Spleen (tissue), 11 donors: Measurements from ENCODE around the gene ETNPPL. TPM values are rescaled to one million over a fixed set of nuclear protein-coding genes. Genes with fewer than 3 reads are reported as not detected.

Experiments used
- DNase-seq: peaks from one replicate; pipeline ENCODE4 v3.0.0-alpha.2; 2020
- H3K27ac ChIP-seq, 8 donors: fragments of 200-600 bp; sonication (generic) in 7 of 8; 1 replicate in 4 of 8; 2 replicates in 4 of 8; pipeline versions ENCODE4 v1.5.0 to v1.8.0; 2016 to 2021; ENCODE audit warnings: inconsistent platforms in 4 of 8, mild to moderate bottlenecking in 4 of 8, moderate library complexity in 1 of 8
- H3K27me3 ChIP-seq, 7 donors: fragments of 200-600 bp; sonication (generic) in 6 of 7; replicated peaks in 1 of 7; 1 replicate in 4 of 7; 2 replicates in 3 of 7; pipeline versions ENCODE4 v1.5.0 to v1.8.0; 2016 to 2021; ENCODE audit warnings: inconsistent platforms in 3 of 7, mild to moderate bottlenecking in 1 of 7
- H3K36me3 ChIP-seq, 6 donors: fragments of 200-600 bp; sonication (generic) in 5 of 6; 1 replicate in 4 of 6; 2 replicates in 2 of 6; pipeline versions ENCODE4 v1.5.0 to v1.8.0; 2016 to 2021; ENCODE audit warnings: inconsistent platforms in 2 of 6
- H3K4me1 ChIP-seq, 6 donors: fragments of 200-600 bp; sonication (generic) in 5 of 6; 1 replicate in 3 of 6; 2 replicates in 3 of 6; pipeline versions ENCODE4 v1.5.0 to v1.8.0; 2016 to 2021; ENCODE audit warnings: inconsistent platforms in 3 of 6
- H3K4me3 ChIP-seq, 8 donors: fragments of 200-600 bp; sonication (generic) in 7 of 8; 1 replicate in 4 of 8; 2 replicates in 4 of 8; pipeline versions ENCODE4 v1.5.0 to v1.8.0; 2016 to 2021; ENCODE audit warnings: inconsistent platforms in 4 of 8, mild to moderate bottlenecking in 4 of 8, moderate library complexity in 2 of 8
- H3K9me3 ChIP-seq, 8 donors: fragments of 200-600 bp; sonication (generic) in 7 of 8; 1 replicate in 4 of 8; 2 replicates in 4 of 8; pipeline versions ENCODE4 v1.5.0 to v1.8.0; 2016 to 2021; ENCODE audit warnings: inconsistent platforms in 4 of 8
- POLR2A ChIP-seq, 3 donors: fragments of 450-650 bp; IDR thresholded peaks; one replicate each; pipeline ENCODE4 v1.5.1; 2017; ENCODE audit warnings: antibody characterized with exemption in 3 of 3, mild to moderate bottlenecking in 1 of 3
- POLR2AphosphoS5 ChIP-seq, 3 donors: sonication (generic); formaldehyde crosslinking; IDR thresholded peaks; one replicate each; pipeline ENCODE4 v1.5.1; 2017; ENCODE audit warnings: antibody characterized with exemption in 3 of 3
- WGBS, 5 donors: extraction: QIAGEN DNeasy Blood & Tissue Kit in 3 of 5; methylation state at CpG; one replicate each; pipeline versions ENCODE4 v1.1.5 to v1.1.7; 2013 to 2018; 5-methylcytosine and 5-hydroxymethylcytosine counted together
- intact Hi-C: fragments of 100-400 bp; cut with DNase I; formaldehyde crosslinking; loops from one replicate; pipeline ENCODE4 v1.15.0; 2023; ENCODE audit warnings: low total_unique reads
- polyA plus RNA-seq, 3 donors: library from polyadenylated mRNA; stranded (reverse); fragments of 200-250 nt; gene quantifications; one replicate each; pipeline ENCODE4 v1.2.1, GENCODE V29; 2013
- total RNA-seq, 7 donors: library from RNA; depleted of rRNA in 3 of 7; stranded (reverse); fragments of >200 nt in 3 of 7; fragmentation: NEBNext Ultra II Directional in 4 of 7; extraction: Animal tissue kit (Norgen Biotek cat#: 25700) in 4 of 7; gene quantifications; one replicate each; pipeline versions ENCODE4 v1.1.0 to v1.2.1, GENCODE V29; 2016 to 2021
- TF ChIP-seq, protein P1 (sequence below), 11 experiments: fragments of 200-600 bp in 7 of 11; fragments of 450-650 bp in 4 of 11; sonication (generic) in 4 of 11; IDR thresholded peaks in 8 of 11; conservative IDR thresholded peaks in 3 of 11; 1 replicate in 7 of 11; 2 replicates in 4 of 11; pipeline versions ENCODE4 v1.4.0 to v1.8.0; 2016 to 2021; ENCODE audit warnings: antibody characterized with exemption in 11 of 11, inconsistent platforms in 4 of 11, mild to moderate bottlenecking in 1 of 11
- donor health status: healthy with polysubstance abuse.
- donor health status: DM: no; HTN: no; CAD: no; lungs with moderate emphysema.
- donor health status: DM: no; HTN: no; CAD: no.
- donor health status: Bipolar disorder and iron deficiency.
- donor health status: healthy.
- donor health status: DM: no; HTN: no; CAD: no.
- donor health status: DM: yes; HTN: yes; CAD: no.

The ETNPPL gene
- total and polyA plus RNA-seq, 10 donors = 0.50 to 3.1 (median 1.2) TPM; not detected in 1

DNA sequence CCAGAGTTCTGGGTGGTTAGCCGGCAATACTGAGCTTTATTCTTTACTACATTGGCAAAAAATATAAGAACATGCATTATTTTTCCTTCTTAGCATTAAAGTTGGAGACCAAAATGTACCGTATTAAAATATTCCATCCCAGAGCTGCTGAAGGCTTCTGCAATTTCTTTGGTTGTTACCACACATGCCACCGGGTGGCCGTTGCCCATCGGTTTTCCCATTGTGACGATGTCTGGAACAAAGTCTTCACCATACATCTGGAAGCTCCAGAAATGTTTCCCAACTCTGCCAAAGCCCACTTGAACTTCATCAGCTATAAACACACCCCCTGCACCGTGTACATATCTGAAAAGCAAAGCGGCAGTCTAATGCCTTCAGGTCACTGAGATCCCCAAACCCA, 13.7 kb downstream of the ETNPPL start:
- TF ChIP-seq, protein P1, sequence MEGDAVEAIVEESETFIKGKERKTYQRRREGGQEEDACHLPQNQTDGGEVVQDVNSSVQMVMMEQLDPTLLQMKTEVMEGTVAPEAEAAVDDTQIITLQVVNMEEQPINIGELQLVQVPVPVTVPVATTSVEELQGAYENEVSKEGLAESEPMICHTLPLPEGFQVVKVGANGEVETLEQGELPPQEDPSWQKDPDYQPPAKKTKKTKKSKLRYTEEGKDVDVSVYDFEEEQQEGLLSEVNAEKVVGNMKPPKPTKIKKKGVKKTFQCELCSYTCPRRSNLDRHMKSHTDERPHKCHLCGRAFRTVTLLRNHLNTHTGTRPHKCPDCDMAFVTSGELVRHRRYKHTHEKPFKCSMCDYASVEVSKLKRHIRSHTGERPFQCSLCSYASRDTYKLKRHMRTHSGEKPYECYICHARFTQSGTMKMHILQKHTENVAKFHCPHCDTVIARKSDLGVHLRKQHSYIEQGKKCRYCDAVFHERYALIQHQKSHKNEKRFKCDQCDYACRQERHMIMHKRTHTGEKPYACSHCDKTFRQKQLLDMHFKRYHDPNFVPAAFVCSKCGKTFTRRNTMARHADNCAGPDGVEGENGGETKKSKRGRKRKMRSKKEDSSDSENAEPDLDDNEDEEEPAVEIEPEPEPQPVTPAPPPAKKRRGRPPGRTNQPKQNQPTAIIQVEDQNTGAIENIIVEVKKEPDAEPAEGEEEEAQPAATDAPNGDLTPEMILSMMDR (IDR thresholded peaks at IDR 0.05 in 8 of 11, conservative IDR thresholded peaks at IDR 0.05 in 3 of 11) = no peak
- TF ChIP-seq POLR2AphosphoS5 (IDR thresholded peaks at IDR 0.05) = no peak
- no peak for TF ChIP-seq POLR2A (IDR thresholded peaks at IDR 0.05)
- Histone ChIP-seq H3K4me3 (no peak overlapping the region), H3K27me3 (no peaks in the 10 kb centered on the region)

DNA sequence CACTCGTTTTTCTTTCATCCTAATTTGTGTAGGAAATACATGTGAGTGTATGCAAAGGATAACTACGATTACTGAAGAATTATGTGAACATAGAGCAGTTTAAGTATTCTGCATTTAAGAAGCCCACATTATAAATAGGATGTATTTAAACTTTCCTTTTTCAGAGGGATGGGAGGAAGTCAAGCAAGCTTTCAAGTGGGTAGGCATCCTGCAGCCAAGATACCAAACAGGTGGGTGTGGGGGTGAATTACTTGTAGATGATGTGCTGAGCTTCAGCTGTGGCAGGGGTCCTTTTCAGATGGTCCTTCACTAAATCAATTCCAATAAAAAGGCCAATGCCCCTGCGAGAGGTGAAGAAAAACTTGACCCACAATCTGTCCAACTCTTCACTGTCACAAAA, 16.3 kb downstream of the ETNPPL start:
- Histone ChIP-seq H3K4me3 (no peak overlapping the region), H3K27me3 (no peaks in the 10 kb centered on the region), H3K4me1 (no peaks in the 10 kb centered on the region), H3K36me3 (no peaks in the 10 kb centered on the region), H3K27ac (no peak overlapping the region), H3K9me3 (no peaks in the 10 kb centered on the region)
- WGBS, 5 donors = 75 to 83% (median 78%) methylated on average over 3 of the region's 3 CpGs
- TF ChIP-seq POLR2AphosphoS5 (IDR thresholded peaks at IDR 0.05) (no peak), POLR2A (IDR thresholded peaks at IDR 0.05) (no peak)
- TF ChIP-seq, protein P1 (IDR thresholded peaks at IDR 0.05 in 8 of 11, conservative IDR thresholded peaks at IDR 0.05 in 3 of 11) = no peak
- DNase-seq = no peak
- intact Hi-C loops = no loop called here

More for the DNA sequence above, 13.7 kb downstream of the ETNPPL start:
- Histone ChIP-seq H3K4me1 (no peaks in the 10 kb centered on the region), H3K9me3 (no peaks in the 10 kb centered on the region), H3K36me3 (no peaks in the 10 kb centered on the region), H3K27ac (no peak overlapping the region)
- 87 to 90% (median 89%) methylated on average over 8 of the region's 8 CpGs for WGBS, 5 donors
- intact Hi-C loops = no loop called here
- DNase-seq = no peak

DNA sequence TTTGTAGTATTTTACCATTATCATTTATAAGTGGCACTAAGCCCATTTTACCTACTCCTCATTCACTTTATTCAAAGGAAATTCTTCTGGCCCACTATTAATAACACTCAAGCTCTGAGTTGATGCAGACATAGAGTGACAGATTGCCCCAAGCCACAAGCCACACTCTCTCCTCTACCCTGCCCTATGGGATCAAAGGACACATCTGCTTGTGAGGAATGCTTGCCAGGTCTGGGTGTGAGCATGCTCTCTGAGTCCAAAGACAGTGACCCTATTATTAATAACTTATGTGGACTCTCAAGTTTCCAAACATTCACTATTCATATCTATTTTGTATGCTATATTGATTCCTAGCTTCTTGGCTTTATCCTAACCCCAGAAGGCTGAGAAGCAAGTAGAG, 18.5 kb downstream of the ETNPPL start:
- intact Hi-C loops = no loop called here
- no peak for DNase-seq
- no peaks in the 10 kb centered on the region for H3K27me3 ChIP-seq

DNA sequence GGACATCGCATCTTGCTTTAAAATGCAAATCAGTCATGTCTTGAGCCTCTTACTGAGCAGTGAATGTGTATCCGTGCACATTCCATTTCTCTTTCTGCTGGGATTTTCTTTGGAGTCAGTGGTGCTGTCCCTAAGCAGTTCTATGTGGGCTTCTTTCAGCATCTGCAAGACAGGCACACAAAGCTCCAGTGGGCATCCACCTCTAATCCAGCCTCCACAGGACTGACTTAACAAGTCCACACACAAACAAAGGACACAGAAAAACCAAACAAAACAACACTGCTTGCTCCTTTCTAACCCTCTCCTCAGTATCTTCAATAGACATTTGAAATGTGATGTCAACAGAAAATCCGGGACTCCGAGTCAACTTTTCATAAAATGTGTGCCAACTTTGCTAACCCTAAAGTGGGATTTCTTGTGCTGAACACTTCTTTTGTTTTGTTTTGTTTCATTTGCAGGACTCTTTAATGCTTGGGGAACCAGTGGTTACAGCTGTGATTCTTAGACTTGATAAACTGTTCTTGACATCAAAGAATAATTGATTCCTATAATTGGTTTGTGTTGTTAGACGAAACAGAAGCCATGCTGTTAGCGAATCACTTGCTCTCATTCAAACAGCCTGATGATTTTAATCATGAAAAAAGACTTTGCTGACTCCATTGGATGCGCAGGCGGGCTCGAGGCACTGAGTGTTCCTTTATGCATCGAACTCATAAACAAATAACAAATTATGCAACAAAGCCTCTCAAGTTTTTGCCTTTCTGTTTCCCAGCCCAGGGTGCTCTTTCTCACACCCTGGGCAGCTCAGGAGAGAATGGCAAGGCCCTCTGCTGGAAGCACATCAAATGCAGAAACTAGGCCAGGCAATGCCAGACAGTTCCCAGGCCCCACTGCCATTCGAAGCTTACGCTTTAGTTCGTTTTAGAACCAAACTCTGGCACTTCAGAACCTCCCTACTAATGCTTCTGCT, 20.1 kb downstream of the ETNPPL start:
- Histone ChIP-seq H3K36me3 (no peaks in the 10 kb centered on the region), H3K27ac (no peak overlapping the region), H3K4me1 (no peaks in the 10 kb centered on the region), H3K27me3 (no peaks in the 10 kb centered on the region), H3K4me3 (no peak overlapping the region), H3K9me3 (no peaks in the 10 kb centered on the region)
- no peak for DNase-seq
- TF ChIP-seq, protein P1 (IDR thresholded peaks at IDR 0.05 in 8 of 11, conservative IDR thresholded peaks at IDR 0.05 in 3 of 11) = no peak
- no peak for TF ChIP-seq POLR2AphosphoS5 (IDR thresholded peaks at IDR 0.05)
- TF ChIP-seq POLR2A (IDR thresholded peaks at IDR 0.05) = no peak
- 71 to 88% (median 80%) methylated on average over 13 of the region's 13 CpGs for WGBS, 5 donors
- intact Hi-C loops = no loop called here

More for the DNA sequence above, 18.5 kb downstream of the ETNPPL start:
- Histone ChIP-seq H3K27ac (no peak overlapping the region), H3K4me3 (no peak overlapping the region), H3K9me3 (no peaks in the 10 kb centered on the region), H3K36me3 (no peaks in the 10 kb centered on the region), H3K4me1 (no peaks in the 10 kb centered on the region)
- TF ChIP-seq POLR2AphosphoS5 (IDR thresholded peaks at IDR 0.05) (no peak), POLR2A (IDR thresholded peaks at IDR 0.05) (no peak)
- TF ChIP-seq, protein P1 (IDR thresholded peaks at IDR 0.05 in 8 of 11, conservative IDR thresholded peaks at IDR 0.05 in 3 of 11) = no peak
